Nephron progenitor cell (in vitro differentiated cells): Measurements from ENCODE around the gene MTHFD1L.
A peak's percentile ranks its signal among the peaks of the same experiment; 100 is the strongest.

Experiments
- DNase-seq: peaks from one replicate; pipeline ENCODE4 v3.0.0; 2021
- H3K27ac Mint-ChIP-seq: 2 replicates; pipeline ENCODE4 v1.8.0; 2021; ENCODE audit warnings: mild to moderate bottlenecking, moderate library complexity, mixed read lengths
- H3K27me3 Mint-ChIP-seq: 2 replicates; pipeline ENCODE4 v1.8.0; 2021; ENCODE audit warnings: mild to moderate bottlenecking, low read depth, mixed read lengths; ENCODE audit not compliant: poor library complexity
- H3K36me3 Mint-ChIP-seq: 2 replicates; pipeline ENCODE4 v1.8.0; 2021; ENCODE audit warnings: low read depth, mixed read lengths
- H3K4me1 Mint-ChIP-seq: 2 replicates; pipeline ENCODE4 v1.8.0; 2021; ENCODE audit warnings: mixed read lengths
- H3K4me3 Mint-ChIP-seq: 2 replicates; pipeline ENCODE4 v1.8.0; 2021; ENCODE audit warnings: mild to moderate bottlenecking, moderate library complexity, mixed read lengths
- H3K9me3 Mint-ChIP-seq: 2 replicates; pipeline ENCODE4 v1.8.0; 2021; ENCODE audit warnings: mild to moderate bottlenecking, moderate library complexity, mixed read lengths
- CTCF ChIP-seq: fragments of 200-600 bp; sonication (generic); IDR thresholded peaks from 2 replicates; pipeline ENCODE4 v1.5.0; 2021; ENCODE audit warnings: antibody characterized with exemption

Gene MTHFD1L

DNA sequence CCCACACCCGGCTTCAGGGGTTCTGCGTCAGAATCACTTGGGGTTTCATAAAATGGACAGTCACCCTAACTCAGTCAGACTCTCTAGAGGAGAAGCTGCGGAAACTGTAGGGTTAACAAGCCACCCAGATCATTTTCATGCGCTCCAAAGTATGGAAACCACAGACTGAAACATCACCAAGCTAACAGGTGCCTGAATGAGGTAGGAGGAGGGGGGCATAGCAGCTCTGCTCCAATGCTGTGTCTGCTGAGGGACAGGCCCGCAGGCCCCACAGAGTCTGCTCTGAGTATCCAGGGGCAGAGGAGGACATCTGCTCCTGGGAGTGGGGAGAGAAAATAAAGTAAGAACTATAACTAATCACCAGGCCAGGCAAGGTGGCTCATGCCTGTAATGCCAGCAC, 277.2 kb downstream of the MTHFD1L start:
- Mint-ChIP-seq H3K36me3 (peaks cover 5% of the 10 kb centered on the region), H3K4me3 (no peak overlapping the region), H3K4me1 (peaks cover 28% of the 10 kb centered on the region), H3K9me3 (peaks cover 9% of the 10 kb centered on the region), H3K27ac (no peak overlapping the region), H3K27me3 (no peaks in the 10 kb centered on the region)
- TF ChIP-seq CTCF = no peak
- no peak for DNase-seq

GRCh38 chr6:151143337-151143736, 277.8 kb downstream of the MTHFD1L start:
- Mint-ChIP-seq H3K27ac (peak overlapping the region; percentile 60), H3K36me3 (peaks cover 5% of the 10 kb centered on the region), H3K4me1 (peaks cover 32% of the 10 kb centered on the region), H3K4me3 (no peak overlapping the region), H3K27me3 (no peaks in the 10 kb centered on the region), H3K9me3 (peaks cover 9% of the 10 kb centered on the region)
- no peak for TF ChIP-seq CTCF
- no peak for DNase-seq

DNA sequence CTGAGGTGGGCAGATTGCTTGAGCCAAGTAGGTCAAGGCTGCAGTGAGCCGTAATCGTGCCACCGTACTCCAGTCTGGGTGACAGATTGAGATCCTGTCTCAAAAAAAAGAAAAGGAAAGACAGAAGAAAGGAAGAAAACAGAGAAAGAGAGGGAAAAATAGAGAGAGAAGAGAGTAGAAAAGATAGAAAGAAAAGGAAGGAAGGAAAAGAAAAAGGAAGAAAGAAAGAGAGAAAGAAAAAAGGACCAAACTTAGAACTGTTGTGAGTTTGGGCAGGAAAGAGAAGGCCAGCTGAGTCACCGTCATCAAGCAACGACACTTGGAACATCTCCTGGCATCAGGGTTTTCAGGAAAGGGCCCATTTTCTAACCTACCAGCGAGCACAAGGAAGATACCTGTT, 278.3 kb downstream of the MTHFD1L start:
- DNase-seq = no peak
- Mint-ChIP-seq H3K9me3 (peaks cover 9% of the 10 kb centered on the region), H3K27ac (peak overlapping the region; percentile 60), H3K4me1 (peaks cover 37% of the 10 kb centered on the region), H3K27me3 (no peaks in the 10 kb centered on the region), H3K36me3 (peaks cover 5% of the 10 kb centered on the region), H3K4me3 (no peak overlapping the region)
- no peak for TF ChIP-seq CTCF

GRCh38 chr6:151147118-151147832, 281.8 kb downstream of the MTHFD1L start:
- DNase-seq = no peak
- Mint-ChIP-seq H3K4me1 (peaks cover 48% of the 10 kb centered on the region), H3K27ac (no peak overlapping the region), H3K9me3 (peaks cover 9% of the 10 kb centered on the region), H3K4me3 (no peak overlapping the region), H3K27me3 (no peaks in the 10 kb centered on the region), H3K36me3 (peaks cover 5% of the 10 kb centered on the region)
- TF ChIP-seq CTCF = no peak

DNA sequence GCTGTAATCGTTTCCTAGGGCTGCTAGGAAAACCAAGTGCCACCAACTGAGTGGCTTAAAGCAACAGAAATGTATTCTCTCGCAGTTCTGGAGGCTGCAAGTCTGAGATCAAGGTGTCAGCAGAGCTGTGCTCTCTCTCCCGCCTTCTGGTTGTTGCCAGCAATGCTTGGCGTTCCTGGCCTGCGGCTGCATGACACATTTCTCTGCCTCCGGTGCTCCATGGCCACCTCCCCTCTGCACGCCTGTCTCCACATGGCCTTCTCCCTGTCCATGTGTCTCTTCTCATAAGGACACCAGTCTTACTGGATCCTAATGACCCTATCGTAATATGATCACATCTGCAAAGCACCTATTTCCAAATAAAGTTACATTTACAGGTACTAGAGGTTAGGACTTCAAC, 282.6 kb downstream of the MTHFD1L start:
- Mint-ChIP-seq H3K36me3 (peaks cover 5% of the 10 kb centered on the region), H3K9me3 (peaks cover 9% of the 10 kb centered on the region), H3K27ac (no peak overlapping the region), H3K4me1 (peaks cover 46% of the 10 kb centered on the region), H3K27me3 (no peaks in the 10 kb centered on the region), H3K4me3 (no peak overlapping the region)
- no peak for TF ChIP-seq CTCF
- DNase-seq = no peak

DNA sequence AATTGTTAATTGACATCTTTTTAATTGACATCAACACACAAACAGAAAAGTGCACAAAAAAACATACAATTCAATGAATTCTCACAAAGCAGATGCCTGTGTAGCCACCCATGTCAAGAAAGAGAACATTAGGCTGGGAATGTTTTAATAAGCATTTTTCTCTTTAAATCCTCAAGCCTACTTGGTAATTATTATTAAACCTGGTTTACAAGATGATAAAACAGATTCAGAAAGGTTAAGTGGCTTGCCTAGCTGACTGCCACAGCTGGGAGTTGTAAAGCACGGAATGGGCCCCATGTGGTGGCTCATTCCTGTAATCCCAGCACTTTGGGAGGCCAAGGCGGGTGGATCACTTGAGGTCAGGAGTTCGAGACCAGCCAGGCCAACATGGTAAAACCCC, 284.3 kb downstream of the MTHFD1L start:
- no peak for DNase-seq
- no peak overlapping the region for H3K4me3 Mint-ChIP-seq
- no peak overlapping the region for H3K27ac Mint-ChIP-seq
- peaks cover 5% of the 10 kb centered on the region for H3K27me3 Mint-ChIP-seq
- no peak for TF ChIP-seq CTCF
- H3K36me3 Mint-ChIP-seq = peaks cover 5% of the 10 kb centered on the region
- peaks cover 33% of the 10 kb centered on the region for H3K4me1 Mint-ChIP-seq
- H3K9me3 Mint-ChIP-seq = peaks cover 9% of the 10 kb centered on the region
